GM19452 (cell line): ENCODE measurements around the gene TMEM128.
"Not testable (repeated sequence)": the region's sequence is repeated elsewhere in the genome, so short reads cannot be mapped to it uniquely, and the experiment has no call there.

Experiments
- ATAC-seq: cut with Tn5 transposase; IDR thresholded peaks from one replicate; pipeline ENCODE4 v1.9.1; 2021; ENCODE audit not compliant: unreplicated experiment

TMEM128 gene

GRCh38 chr4:4200624-4201023, 47.4 kb downstream of the TMEM128 start:
- ATAC-seq: no peak

GRCh38 chr4:4195354-4195753, 52.7 kb downstream of the TMEM128 start:
- no peak for ATAC-seq

- ATAC-seq: not testable (repeated sequence)
Measured at GRCh38 chr4:4188557-4188956, 59.5 kb downstream of the TMEM128 start.
